Heart right ventricle (tissue), 16 donors: ENCODE data around the gene PCBP1. TPM values are rescaled to one million over a fixed set of nuclear protein-coding genes. Genes with fewer than 3 reads are reported as not detected.

ENCODE experiments used
- ATAC-seq, 8 donors: fragments of 200-7000 bp; cut with Tn5 transposase; one replicate each; pipeline ENCODE4 v1.9.1; 2020; ENCODE audit warnings: mild to moderate bottlenecking in 8 of 8, moderate library complexity in 8 of 8, moderate number of reproducible peaks in 1 of 8
- DNase-seq, 2 donors: peaks; one replicate each; pipeline ENCODE4 v3.0.0-alpha.2; 2020
- H3K27ac ChIP-seq, 10 donors: fragments of 200-600 bp; sonication (generic) in 2 of 10; one replicate each; pipeline versions ENCODE4 v1.5.0 to v1.8.0; 2020 to 2022; ENCODE audit warnings: mild to moderate bottlenecking in 3 of 10
- H3K27me3 ChIP-seq, 7 donors: fragments of 200-600 bp; one replicate each; pipeline ENCODE4 v1.8.0; 2021 to 2022; ENCODE audit warnings: mild to moderate bottlenecking in 2 of 7
- H3K36me3 ChIP-seq, 9 donors: fragments of 200-600 bp; sonication (generic) in 1 of 9; one replicate each; pipeline versions ENCODE4 v1.5.0 to v1.8.0; 2020 to 2022; ENCODE audit warnings: mild to moderate bottlenecking in 2 of 9
- H3K4me1 ChIP-seq, 9 donors: fragments of 200-600 bp; sonication (generic) in 1 of 9; one replicate each; pipeline versions ENCODE4 v1.5.0 to v1.8.0; 2020 to 2022; ENCODE audit warnings: mild to moderate bottlenecking in 4 of 9
- H3K4me3 ChIP-seq, 10 donors: fragments of 200-600 bp; sonication (generic) in 2 of 10; one replicate each; pipeline versions ENCODE4 v1.5.0 to v1.8.0; 2020 to 2022; ENCODE audit warnings: mild to moderate bottlenecking in 7 of 10, moderate library complexity in 2 of 10
- H3K9me3 ChIP-seq, 11 donors: fragments of 200-600 bp in 10 of 11; sonication (generic) in 2 of 11; one replicate each; pipeline versions ENCODE4 v1.5.0 to v1.8.0; 2013 to 2022; ENCODE audit warnings: mild to moderate bottlenecking in 2 of 11, control low read depth in 1 of 11, moderate library complexity in 1 of 11
- CTCF ChIP-seq, 9 donors: fragments of 200-600 bp; sonication (generic) in 2 of 9; IDR thresholded peaks; one replicate each; pipeline versions ENCODE4 v1.5.0 to v1.8.0; 2021 to 2022; ENCODE audit warnings: antibody characterized with exemption in 9 of 9, mild to moderate bottlenecking in 5 of 9, moderate library complexity in 1 of 9
- WGBS, 2 donors: extraction: QIAGEN DNeasy Blood & Tissue Kit; methylation state at CpG; one replicate each; pipeline ENCODE4 v1.1.7; 2013; ENCODE audit warnings: inconsistent platforms in 1 of 2; 5-methylcytosine and 5-hydroxymethylcytosine counted together
- intact Hi-C, 10 donors: fragments of 100-400 bp; cut with DNase I; formaldehyde crosslinking; loops; one replicate each; pipeline versions ENCODE4 v1.11.1 to v1.14.2; 2022
- polyA plus RNA-seq, 2 donors: library from polyadenylated mRNA; stranded (reverse); fragments of 200-250 nt; gene quantifications; one replicate each; pipeline ENCODE4 v1.2.3, GENCODE V29; 2013
- total RNA-seq, 10 donors: library from RNA; stranded (reverse); fragmentation: NEBNext Ultra II Directional in 3 of 10; extraction: Animal tissue kit (Norgen Biotek cat#: 25700) in 3 of 10; gene quantifications; one replicate each; pipeline versions ENCODE4 v1.2.1 to v1.2.4, GENCODE V29; 2021 to 2023
- donor health status: Arrhythmogenic right ventricular cardiomyopathy.
- donor health status: ischemic (EF 13 %, LVEDD 7.1; RV severe dilation, severe dysfunction).
- donor health status: healthy with polysubstance abuse.
- donor health status: DM: no; HTN: yes; CAD: no.
- donor health status: DM: no; HTN: no; CAD: no.
- donor health status: ischemic (EF 25% LVEDD 6.9; RV normal size, moderate dysfunction).
- donor health status: ischemic (EF 25% LVEDD 5.7; RV mildly dilated, moderate dysfunction).
- donor health status: healthy.
- donor health status: DM: yes; HTN: yes; CAD: no.
- donor health status: Ischemic cardiomyopathy.
- donor health status: ischemic (EF 35%, LVEDD 5.7; RV mildly dilated, moderate dysfunction).
- donor health status: nonischemic (EF 11% LVEDD 7.7; RV severe dilation, severe dysfunction).
- donor health status: DM: yes; HTN: yes; CAD: no.
- donor health status: PGD.
- donor health status: ischemic (EF 29% LVEDD 5.4; RV normal size, mild dysfunction).
- donor health status: nonischemic (EF 23%, LVEDD 6.1; RV moderate dilation, normal function).

PCBP1 gene
- total and polyA plus RNA-seq, 12 donors, result 197 to 288 (median 224) TPM

- peak overlapping the region in 1 of 10 donors; percentile 21 for H3K27ac ChIP-seq
- no peak overlapping the region for H3K4me3 ChIP-seq
- ATAC-seq (no peak), DNase-seq (no peak)
- 94% methylated on average over 5 of the region's 5 CpGs for WGBS, 2 donors
- intact Hi-C loops, result no loop called here
- H3K4me1 ChIP-seq, result peaks cover 4 to 42% (median 31%) of the 10 kb centered on the region in 9 donors
- no peak for TF ChIP-seq CTCF (IDR thresholded peaks at IDR 0.05)
- no peaks in the 10 kb centered on the region for H3K27me3 ChIP-seq
- peaks cover 0 to 83% (median 42%) of the 10 kb centered on the region in 9 donors for H3K36me3 ChIP-seq
- H3K9me3 ChIP-seq, result no peaks in the 10 kb centered on the region
Measured at GRCh38 chr2:70081221-70081620, 6.1 kb upstream of the PCBP1 start.

GRCh38 chr2:70083344-70084156 is 3.7 kb upstream of the PCBP1 start:
- H3K36me3 ChIP-seq, result peaks cover 0 to 67% (median 40%) of the 10 kb centered on the region in 9 donors
- DNase-seq (no peak), ATAC-seq (no peak)
- 70 to 82% methylated on average over 8 of the region's 8 CpGs for WGBS, 2 donors
- TF ChIP-seq CTCF (IDR thresholded peaks at IDR 0.05), result no peak
- intact Hi-C loops, result no loop called here
- H3K4me1 ChIP-seq, result peaks cover 4 to 36% (median 31%) of the 10 kb centered on the region in 9 donors
- peak overlapping the region in 5 of 10 donors; percentile 99 to 100 (median 100) for H3K27ac ChIP-seq
- peak overlapping the region in 1 of 10 donors; percentile 76 for H3K4me3 ChIP-seq
- H3K9me3 ChIP-seq, result no peaks in the 10 kb centered on the region
- H3K27me3 ChIP-seq, result no peaks in the 10 kb centered on the region

GRCh38 chr2:70084973-70085710 is 2.1 kb upstream of the PCBP1 start:
- Histone ChIP-seq H3K36me3 (peaks cover 0 to 60% (median 25%) of the 10 kb centered on the region in 9 donors), H3K9me3 (no peaks in the 10 kb centered on the region), H3K27me3 (no peaks in the 10 kb centered on the region), H3K4me3 (peak overlapping the region; percentile 53 to 98 (median 80)), H3K27ac (peak overlapping the region; percentile 99 to 100 (median 100)), H3K4me1 (peaks cover 4 to 51% (median 41%) of the 10 kb centered on the region in 9 donors)
- no peak for ATAC-seq
- no peak for DNase-seq
- intact Hi-C loops, result loop anchor here in 7 of 10 donors (5.0 kb wide), 4 partner anchors 37 to 173 kb away; partner anchors contain the start of gene MXD1 (in 2 of the 7)
- no peak for TF ChIP-seq CTCF (IDR thresholded peaks at IDR 0.05)
- WGBS, 2 donors, result 36 to 40% methylated on average over 10 of the region's 10 CpGs

GRCh38 chr2:70085711-70086277 is 1.5 kb upstream of the PCBP1 start:
- intact Hi-C loops, result loop anchor here (1.0 to 5.0 kb wide), 11 partner anchors 37 to 173 kb away; partner anchors contain the start of gene MXD1 (in 4 of the 10)
- Histone ChIP-seq H3K9me3 (no peaks in the 10 kb centered on the region), H3K27ac (peak overlapping the region; percentile 99 to 100 (median 100)), H3K4me1 (peaks cover 4 to 53% (median 46%) of the 10 kb centered on the region in 9 donors), H3K36me3 (peaks cover 0 to 53% (median 23%) of the 10 kb centered on the region in 9 donors), H3K4me3 (peak overlapping the region; percentile 53 to 98 (median 80)), H3K27me3 (no peaks in the 10 kb centered on the region)
- WGBS, 2 donors, result 15 to 17% methylated on average over 22 of the region's 22 CpGs
- ATAC-seq (no peak), DNase-seq (no peak)
- TF ChIP-seq CTCF (IDR thresholded peaks at IDR 0.05), result no peak
